IPS-20b (cell line): Measurements from ENCODE around the gene PCF11.

ENCODE experiments used
- H3K27ac ChIP-seq: one replicate; pipeline ENCODE4 v1.5.1; 2013; ENCODE audit warnings: low read length
- H3K27me3 ChIP-seq: 2 replicates; pipeline ENCODE4 v1.6.1; 2013; ENCODE audit warnings: mild to moderate bottlenecking, low read length, inconsistent platforms; ENCODE audit not compliant: insufficient read depth
- H3K36me3 ChIP-seq: 2 replicates; pipeline ENCODE4 v1.6.1; 2013; ENCODE audit warnings: low read depth, mild to moderate bottlenecking, inconsistent platforms, low read length, moderate library complexity; ENCODE audit not compliant: insufficient read depth
- H3K4me1 ChIP-seq: 2 replicates; pipeline ENCODE4 v1.6.1; 2013; ENCODE audit warnings: mild to moderate bottlenecking, control low read depth, inconsistent platforms, low read length, moderate library complexity; ENCODE audit not compliant: insufficient read depth
- H3K4me3 ChIP-seq: 2 replicates; pipeline ENCODE4 v1.5.1; 2013; ENCODE audit warnings: mild to moderate bottlenecking, low read length, inconsistent platforms
- H3K9ac ChIP-seq: 2 replicates; pipeline ENCODE4 v1.6.1; 2013; ENCODE audit warnings: low read depth, mild to moderate bottlenecking, inconsistent platforms, low read length, moderate library complexity
- H3K9me3 ChIP-seq: 2 replicates; pipeline ENCODE4 v1.6.1; 2013; ENCODE audit warnings: mild to moderate bottlenecking, low read depth, low read length, inconsistent platforms; ENCODE audit not compliant: insufficient read depth

Gene PCF11

GRCh38 chr11:83156144-83156995 is 561 bp upstream of the PCF11 start:
- Histone ChIP-seq H3K9ac (peak overlapping the region; percentile 87; the same call in 1 of the 2 replicates), H3K27me3 (no peaks in the 10 kb centered on the region), H3K36me3 (peaks cover 31% of the 10 kb centered on the region), H3K9me3 (no peaks in the 10 kb centered on the region), H3K4me1 (0 out of 2 replicates have a peak, but pooled peaks cover 4% of the 10 kb centered on the region), H3K4me3 (peak overlapping the region; percentile 92), H3K27ac (peak overlapping the region; percentile 69)

GRCh38 chr11:83157594-83158356 is 844 bp downstream of the PCF11 start:
- no peaks in the 10 kb centered on the region for H3K27me3 ChIP-seq
- H3K4me1 ChIP-seq, result 0 out of 2 replicates have a peak, but pooled peaks cover 4% of the 10 kb centered on the region
- H3K4me3 ChIP-seq, result peak overlapping the region; percentile 98
- peaks cover 43% of the 10 kb centered on the region for H3K36me3 ChIP-seq
- no peaks in the 10 kb centered on the region for H3K9me3 ChIP-seq
- peak overlapping the region; percentile 93 for H3K27ac ChIP-seq
- peak overlapping the region; percentile 99 for H3K9ac ChIP-seq

- Histone ChIP-seq H3K36me3 (peaks cover 49% of the 10 kb centered on the region), H3K9me3 (no peaks in the 10 kb centered on the region), H3K9ac (peak overlapping the region; percentile 99), H3K27me3 (no peaks in the 10 kb centered on the region), H3K4me1 (0 out of 2 replicates have a peak, but pooled peaks cover 4% of the 10 kb centered on the region), H3K27ac (no peak overlapping the region), H3K4me3 (peak overlapping the region; percentile 98)
Measured at GRCh38 chr11:83158357-83158786, 1.4 kb downstream of the PCF11 start.

- peak overlapping the region; percentile 99; the same call in 1 of the 2 replicates for H3K9ac ChIP-seq
- H3K4me3 ChIP-seq, result peak overlapping the region; percentile 98
- no peaks in the 10 kb centered on the region for H3K27me3 ChIP-seq
Measured at GRCh38 chr11:83158965-83159901, 2.3 kb downstream of the PCF11 start.

GRCh38 chr11:83159902-83160865 is 3.3 kb downstream of the PCF11 start:
- Histone ChIP-seq H3K27ac (no peak overlapping the region), H3K9ac (peak overlapping the region; percentile 99; the same call in 1 of the 2 replicates), H3K9me3 (no peaks in the 10 kb centered on the region), H3K27me3 (no peaks in the 10 kb centered on the region), H3K36me3 (peaks cover 67% of the 10 kb centered on the region), H3K4me1 (0 out of 2 replicates have a peak, but pooled peaks cover 4% of the 10 kb centered on the region), H3K4me3 (peak overlapping the region; percentile 98)

More at GRCh38 chr11:83158965-83159901, 2.3 kb downstream of the PCF11 start:
- H3K27ac ChIP-seq, result no peak overlapping the region
- H3K9me3 ChIP-seq, result no peaks in the 10 kb centered on the region
- H3K4me1 ChIP-seq, result 0 out of 2 replicates have a peak, but pooled peaks cover 4% of the 10 kb centered on the region
- peaks cover 57% of the 10 kb centered on the region for H3K36me3 ChIP-seq

GRCh38 chr11:83161610-83162199 is 4.8 kb downstream of the PCF11 start:
- Histone ChIP-seq H3K36me3 (peaks cover 82% of the 10 kb centered on the region), H3K4me1 (0 out of 2 replicates have a peak, but pooled peaks cover 4% of the 10 kb centered on the region), H3K9me3 (no peaks in the 10 kb centered on the region), H3K27ac (no peak overlapping the region), H3K9ac (no peak overlapping the region), H3K4me3 (no peak overlapping the region), H3K27me3 (no peaks in the 10 kb centered on the region)

- Histone ChIP-seq H3K27me3 (no peaks in the 10 kb centered on the region), H3K9me3 (no peaks in the 10 kb centered on the region), H3K4me1 (0 out of 2 replicates have a peak, but pooled peaks cover 4% of the 10 kb centered on the region), H3K36me3 (peaks cover 88% of the 10 kb centered on the region), H3K4me3 (no peak overlapping the region), H3K9ac (no peak overlapping the region), H3K27ac (no peak overlapping the region)
Measured at GRCh38 chr11:83162377-83162776, 5.4 kb downstream of the PCF11 start.

GRCh38 chr11:83166193-83166866 is 9.4 kb downstream of the PCF11 start:
- Histone ChIP-seq H3K4me1 (no peaks in the 10 kb centered on the region), H3K36me3 (peaks cover 98% of the 10 kb centered on the region), H3K27me3 (no peaks in the 10 kb centered on the region), H3K27ac (no peak overlapping the region), H3K9ac (no peak overlapping the region), H3K9me3 (no peaks in the 10 kb centered on the region), H3K4me3 (no peak overlapping the region)

- H3K9me3 ChIP-seq, result no peaks in the 10 kb centered on the region
- H3K36me3 ChIP-seq, result peaks cover 99% of the 10 kb centered on the region
- no peak overlapping the region for H3K4me3 ChIP-seq
- H3K4me1 ChIP-seq, result no peaks in the 10 kb centered on the region
- H3K9ac ChIP-seq, result no peak overlapping the region
- no peaks in the 10 kb centered on the region for H3K27me3 ChIP-seq
- H3K27ac ChIP-seq, result no peak overlapping the region
Measured at GRCh38 chr11:83168756-83169155, 11.8 kb downstream of the PCF11 start.
